Breast epithelium (tissue), 4 donors: ENCODE data around the gene HDAC10. TPM values are rescaled to one million over a fixed set of nuclear protein-coding genes. Genes with fewer than 3 reads are reported as not detected.
"Not testable (repeated sequence)": the region's sequence is repeated elsewhere in the genome, so short reads cannot be mapped to it uniquely, and the experiment has no call there.

Source experiments
- DNase-seq, 2 donors: peaks; one replicate each; pipeline ENCODE4 v3.0.0-alpha.2; 2019; ENCODE audit warnings: low spot score in 2 of 2
- H3K27ac ChIP-seq, 2 donors: fragments of 200-600 bp; sonication (generic) in 1 of 2; one replicate each; pipeline ENCODE4 v1.5.1; 2016 to 2019; ENCODE audit warnings: mild to moderate bottlenecking in 1 of 2
- H3K27me3 ChIP-seq, 2 donors: fragments of 200-600 bp; sonication (generic) in 1 of 2; one replicate each; pipeline versions ENCODE4 v1.5.1 to v1.6.0; 2017 to 2019; ENCODE audit warnings: control low read depth in 1 of 2, mild to moderate bottlenecking in 1 of 2
- H3K36me3 ChIP-seq: fragments of 200-600 bp; one replicate; pipeline ENCODE4 v1.5.1; 2019
- H3K4me1 ChIP-seq, 2 donors: fragments of 200-600 bp; sonication (generic); one replicate each; pipeline ENCODE4 v1.5.1; 2016 to 2019; ENCODE audit warnings: control low read depth in 1 of 2
- H3K4me3 ChIP-seq, 3 donors: fragments of 200-600 bp; sonication (generic); 1 replicate in 2 of 3; 2 replicates in 1 of 3; pipeline ENCODE4 v1.5.1; 2016 to 2019; ENCODE audit warnings: mild to moderate bottlenecking in 3 of 3, moderate library complexity in 2 of 3
- H3K9me3 ChIP-seq, 2 donors: fragments of 200-600 bp; sonication (generic) in 1 of 2; one replicate each; pipeline ENCODE4 v1.5.1; 2016 to 2019; ENCODE audit warnings: control low read depth in 1 of 2
- CTCF ChIP-seq, 3 donors: fragments of 450-650 bp; IDR thresholded peaks; one replicate each; pipeline ENCODE4 v1.5.1; 2016 to 2017; ENCODE audit warnings: antibody characterized with exemption in 3 of 3, mild to moderate bottlenecking in 3 of 3, moderate library complexity in 3 of 3
- POLR2A ChIP-seq: fragments of 450-650 bp; IDR thresholded peaks from one replicate; pipeline ENCODE4 v1.6.1; 2016; ENCODE audit warnings: antibody characterized with exemption, mild to moderate bottlenecking, moderate library complexity
- POLR2AphosphoS5 ChIP-seq, 3 donors: sonication (generic); formaldehyde crosslinking; IDR thresholded peaks; one replicate each; pipeline ENCODE4 v1.6.1; 2017; ENCODE audit warnings: antibody characterized with exemption in 3 of 3
- intact Hi-C: fragments of 100-400 bp; cut with DNase I; formaldehyde crosslinking; loops from one replicate; pipeline ENCODE4 v1.15.1; 2023; ENCODE audit warnings: low total_unique reads
- total RNA-seq, 3 donors: library from RNA; depleted of rRNA; stranded (reverse); fragments of >200 nt; gene quantifications; one replicate each; pipeline ENCODE4 v1.1.0, GENCODE V29; 2016

HDAC10 gene
- total RNA-seq, 3 donors from 2014 or later, result 22.9 to 35.7 (median 29.4) TPM

- H3K27ac ChIP-seq, result peak overlapping the region in 1 of 2 donors; percentile 58
- H3K27me3 ChIP-seq, result no peaks in the 10 kb centered on the region
- TF ChIP-seq POLR2A, result no peak
- no peak for TF ChIP-seq POLR2AphosphoS5 (IDR thresholded peaks at IDR 0.05)
- TF ChIP-seq CTCF (IDR thresholded peaks at IDR 0.05), result no peak
- intact Hi-C loops, result no loop called here
- DNase-seq, result no peak
- peaks cover 7 to 18% of the 10 kb centered on the region in 2 donors for H3K4me1 ChIP-seq
- no peaks in the 10 kb centered on the region for H3K9me3 ChIP-seq
- H3K4me3 ChIP-seq, result no peak overlapping the region
- peaks cover 22% of the 10 kb centered on the region for H3K36me3 ChIP-seq
These were observed 24.4 kb upstream of the HDAC10 start for GRCh38 chr22:50275181-50276055.

- Histone ChIP-seq H3K27ac (no peak overlapping the region), H3K4me3 (no peak overlapping the region), H3K4me1 (peaks cover 7 to 20% of the 10 kb centered on the region in 2 donors), H3K36me3 (peaks cover 18% of the 10 kb centered on the region), H3K27me3 (no peaks in the 10 kb centered on the region), H3K9me3 (no peaks in the 10 kb centered on the region)
- DNase-seq, result no peak
- no peak for TF ChIP-seq POLR2AphosphoS5 (IDR thresholded peaks at IDR 0.05)
- intact Hi-C loops, result loop anchor here (5.0 kb wide), 1 partner anchor 53 kb away; the partner anchor contains the start of gene DENND6B
These were observed 23.7 kb upstream of the HDAC10 start for GRCh38 chr22:50274771-50275170.

GRCh38 chr22:50274311-50274710 lies 23.2 kb upstream of the HDAC10 start:
- intact Hi-C loops, result loop anchor here (5.0 kb wide), 1 partner anchor 53 kb away; the partner anchor contains the start of gene DENND6B
- H3K4me1 ChIP-seq, result peaks cover 7 to 22% of the 10 kb centered on the region in 2 donors
- H3K36me3 ChIP-seq, result peaks cover 14% of the 10 kb centered on the region
- no peak overlapping the region for H3K4me3 ChIP-seq
- no peaks in the 10 kb centered on the region for H3K27me3 ChIP-seq
- no peak overlapping the region for H3K27ac ChIP-seq
- TF ChIP-seq POLR2AphosphoS5 (IDR thresholded peaks at IDR 0.05), result peak in 1 of 3 donors; percentile 7
- TF ChIP-seq CTCF (IDR thresholded peaks at IDR 0.05), result peak in 1 of 3 donors; percentile 14
- no peak for TF ChIP-seq POLR2A
- no peak for DNase-seq
- H3K9me3 ChIP-seq, result no peaks in the 10 kb centered on the region

- intact Hi-C loops, result loop anchor here (5.0 kb wide), 1 partner anchor 54 kb away; the partner anchor contains the start of gene DENND6B
These were observed 22.7 kb upstream of the HDAC10 start for GRCh38 chr22:50273781-50274180.

GRCh38 chr22:50273352-50273751 lies 22.3 kb upstream of the HDAC10 start:
- not testable (repeated sequence) for H3K36me3 ChIP-seq, H3K4me3 ChIP-seq, H3K27ac ChIP-seq, DNase-seq, H3K27me3 ChIP-seq, H3K9me3 ChIP-seq
- intact Hi-C loops, result loop anchor here (5.0 kb wide), 1 partner anchor 54 kb away; the partner anchor contains the start of gene DENND6B
- H3K4me1 ChIP-seq, result peaks cover 7 to 27% of the 10 kb centered on the region in 2 donors

More at GRCh38 chr22:50273781-50274180, 22.7 kb upstream of the HDAC10 start:
- not testable (repeated sequence) for H3K27me3 ChIP-seq, H3K27ac ChIP-seq, H3K4me3 ChIP-seq, H3K9me3 ChIP-seq, H3K36me3 ChIP-seq, DNase-seq
- H3K4me1 ChIP-seq, result peaks cover 7 to 23% of the 10 kb centered on the region in 2 donors

- Histone ChIP-seq H3K4me3 (peak overlapping the region; percentile 52 to 76 (median 60)), H3K4me1 (peaks cover 12 to 34% of the 10 kb centered on the region in 2 donors)
These were observed 21.2 kb upstream of the HDAC10 start for GRCh38 chr22:50272044-50272802.

More at GRCh38 chr22:50272044-50272802, 21.2 kb upstream of the HDAC10 start:
- Histone ChIP-seq H3K27me3 (no peaks in the 10 kb centered on the region), H3K36me3 (no peaks in the 10 kb centered on the region), H3K27ac (peak overlapping the region in 1 of 2 donors; percentile 25), H3K9me3 (no peaks in the 10 kb centered on the region)
- intact Hi-C loops, result loop anchor here (5.0 kb wide), 1 partner anchor 55 kb away; the partner anchor contains the start of gene DENND6B
- TF ChIP-seq POLR2A (no peak), POLR2AphosphoS5 (IDR thresholded peaks at IDR 0.05) (no peak), CTCF (IDR thresholded peaks at IDR 0.05) (no peak)
- no peak for DNase-seq
